Femur (tissue), 1 donor: ENCODE data around the gene ST6GALNAC6.

ENCODE experiments used
- DNase-seq: peaks from one replicate; pipeline ENCODE4 v3.0.0-alpha.2; 2017

ST6GALNAC6 gene

GRCh38 chr9:127915801-127916719, 16.7 kb upstream of the ST6GALNAC6 start:
- peak; percentile 62 for DNase-seq

DNA sequence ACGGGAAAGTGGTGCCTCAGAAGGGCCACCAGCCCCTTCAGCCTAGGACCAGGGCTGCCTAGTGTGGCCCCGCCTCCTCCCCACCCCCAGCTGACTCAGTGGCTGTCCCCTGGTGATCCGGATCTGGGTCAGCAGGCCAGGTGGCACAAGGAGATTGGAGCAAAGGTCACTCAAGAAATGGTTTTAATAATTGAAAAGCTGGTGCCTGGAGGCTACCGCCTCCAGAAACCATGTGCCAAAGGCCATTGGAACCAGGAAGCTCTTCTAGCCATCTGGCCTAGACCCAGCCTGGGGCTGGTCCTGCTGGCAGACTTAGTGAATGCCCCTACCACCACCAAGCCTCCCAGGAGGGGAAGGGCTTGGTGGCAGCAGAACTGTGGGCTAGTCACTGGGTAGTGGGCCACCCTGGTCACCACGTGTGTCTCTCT, 15.9 kb upstream of the ST6GALNAC6 start:
- peak; percentile 30 for DNase-seq

DNA sequence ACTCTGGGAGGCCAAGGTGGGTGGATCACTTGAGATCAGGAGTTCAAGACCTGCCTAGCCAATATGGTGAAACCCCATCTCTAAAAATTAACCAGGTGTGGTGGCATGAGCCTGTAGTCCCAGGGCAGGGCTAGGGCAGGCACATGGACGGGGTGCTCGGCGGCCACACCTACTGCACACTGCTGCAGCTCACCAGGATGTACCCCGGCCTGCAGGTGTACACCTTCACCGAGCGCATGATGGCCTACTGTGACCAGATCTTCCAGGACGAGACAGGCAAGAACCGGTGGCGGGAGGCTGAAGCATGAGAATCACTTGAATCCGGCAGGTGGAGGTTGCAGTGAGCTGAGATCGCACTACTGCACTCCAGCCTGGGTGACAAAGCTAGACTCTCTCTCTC, 14.3 kb upstream of the ST6GALNAC6 start:
- peak; percentile 17 for DNase-seq

DNA sequence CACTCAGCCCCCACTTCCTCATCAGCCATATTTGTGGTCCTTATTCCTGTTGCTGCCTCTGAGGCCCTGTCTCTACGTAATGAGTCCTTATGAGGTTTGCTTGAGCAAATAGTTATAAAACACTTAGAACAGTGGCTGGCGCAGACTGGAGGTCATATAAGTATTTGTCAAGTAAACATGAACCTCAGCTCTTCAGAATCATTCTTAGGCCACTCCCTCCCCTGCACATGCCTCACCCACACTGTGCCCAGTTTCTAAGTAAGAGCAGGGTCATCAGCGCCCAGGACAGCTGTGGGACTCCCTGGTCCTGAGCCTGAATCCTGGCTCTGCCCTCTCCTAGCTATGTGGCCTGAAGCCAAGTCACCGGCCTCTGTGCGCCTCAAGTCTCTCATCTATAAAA, 13.5 kb upstream of the ST6GALNAC6 start:
- DNase-seq: peak; percentile 13

- DNase-seq: peak; percentile 10
These were observed 12.9 kb upstream of the ST6GALNAC6 start for GRCh38 chr9:127912296-127912695.

DNA sequence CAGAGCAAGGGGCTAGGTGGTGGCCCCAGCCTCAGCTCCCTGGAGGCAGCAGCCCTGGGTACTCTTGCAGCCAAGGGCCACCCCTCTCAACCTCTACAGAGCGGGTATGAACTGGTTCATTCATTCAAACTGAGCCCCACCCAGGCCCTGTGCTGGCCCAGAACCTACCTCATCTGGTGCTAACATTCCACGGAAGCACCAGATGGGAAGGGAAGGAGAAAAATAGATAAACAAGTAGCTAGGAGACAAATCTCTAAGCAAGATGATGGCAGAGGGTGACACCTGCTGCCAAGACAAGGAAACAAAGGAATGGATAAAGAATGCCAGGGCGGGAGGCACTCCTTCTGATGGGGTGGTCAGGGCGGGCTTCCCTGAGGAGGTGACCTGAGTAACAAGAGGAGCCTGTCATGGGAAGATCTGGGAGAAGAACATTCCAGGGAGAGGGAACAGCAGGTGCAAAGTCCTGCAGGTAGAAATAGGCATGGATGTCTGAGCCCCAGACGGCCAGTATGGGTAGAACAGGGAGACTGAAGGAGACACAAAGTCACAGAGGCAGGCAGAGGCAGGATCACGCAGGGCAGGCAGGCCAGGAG, 11.3 kb upstream of the ST6GALNAC6 start:
- peak; percentile 22 for DNase-seq

DNA sequence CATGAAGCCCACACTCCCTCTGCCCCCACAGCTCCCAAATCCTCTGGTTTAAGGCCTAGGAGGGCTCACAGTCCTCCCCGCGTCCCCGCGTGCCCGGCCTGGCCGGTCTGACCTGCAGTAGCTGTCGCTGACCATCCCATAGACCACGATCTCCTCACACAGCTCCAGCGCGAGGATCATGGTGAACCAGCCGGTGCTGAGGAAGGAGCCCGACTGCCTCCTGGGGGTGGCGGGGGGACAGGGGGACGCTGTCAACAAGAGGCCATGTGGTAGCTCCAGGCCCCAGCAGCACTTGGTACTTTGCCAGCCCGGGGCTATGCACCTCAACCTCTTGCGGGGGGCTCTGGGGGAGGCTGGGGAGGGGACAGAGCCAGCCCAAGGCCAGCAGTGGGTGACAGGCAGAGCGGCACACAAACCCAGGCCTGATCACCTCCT, 10.5 kb upstream of the ST6GALNAC6 start:
- DNase-seq: peak; percentile 15

DNA sequence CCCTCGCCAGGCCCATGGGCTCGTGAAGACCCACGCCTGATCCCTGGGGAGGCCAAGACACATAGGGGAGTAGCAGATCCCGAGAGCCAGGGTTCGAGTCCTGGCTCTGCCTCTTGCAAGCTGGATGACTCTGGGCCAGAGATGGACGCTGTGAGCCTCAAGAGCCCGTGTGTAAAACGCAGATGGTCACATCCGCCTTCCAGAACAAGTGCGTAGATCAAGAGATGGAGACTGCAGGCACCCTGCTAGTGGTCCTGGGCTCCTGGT, 9.2 kb upstream of the ST6GALNAC6 start:
- peak; percentile 10 for DNase-seq

GRCh38 chr9:127907867-127908659, 8.7 kb upstream of the ST6GALNAC6 start:
- peak; percentile 14 for DNase-seq

DNA sequence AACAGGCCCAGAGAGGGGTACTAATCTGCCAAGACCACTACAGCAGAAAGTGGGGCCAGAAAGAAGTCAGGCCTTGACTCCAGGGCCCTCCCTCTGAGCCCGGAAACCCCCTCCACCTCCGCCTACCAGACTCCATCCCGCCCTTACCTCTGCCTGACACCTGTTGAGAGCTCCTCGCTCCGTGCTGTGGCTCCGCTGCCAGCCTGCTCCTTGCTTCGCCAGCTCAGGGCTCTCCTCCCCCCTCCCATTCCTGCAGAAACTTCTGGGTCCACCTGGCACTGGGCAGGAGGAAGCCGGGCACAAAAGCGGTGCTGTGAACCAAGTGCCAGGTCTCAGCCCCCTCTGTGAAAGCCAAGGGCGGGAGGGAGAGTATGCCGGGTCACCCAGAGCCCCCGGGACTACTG, 6.4 kb upstream of the ST6GALNAC6 start:
- DNase-seq: peak; percentile 19

DNA sequence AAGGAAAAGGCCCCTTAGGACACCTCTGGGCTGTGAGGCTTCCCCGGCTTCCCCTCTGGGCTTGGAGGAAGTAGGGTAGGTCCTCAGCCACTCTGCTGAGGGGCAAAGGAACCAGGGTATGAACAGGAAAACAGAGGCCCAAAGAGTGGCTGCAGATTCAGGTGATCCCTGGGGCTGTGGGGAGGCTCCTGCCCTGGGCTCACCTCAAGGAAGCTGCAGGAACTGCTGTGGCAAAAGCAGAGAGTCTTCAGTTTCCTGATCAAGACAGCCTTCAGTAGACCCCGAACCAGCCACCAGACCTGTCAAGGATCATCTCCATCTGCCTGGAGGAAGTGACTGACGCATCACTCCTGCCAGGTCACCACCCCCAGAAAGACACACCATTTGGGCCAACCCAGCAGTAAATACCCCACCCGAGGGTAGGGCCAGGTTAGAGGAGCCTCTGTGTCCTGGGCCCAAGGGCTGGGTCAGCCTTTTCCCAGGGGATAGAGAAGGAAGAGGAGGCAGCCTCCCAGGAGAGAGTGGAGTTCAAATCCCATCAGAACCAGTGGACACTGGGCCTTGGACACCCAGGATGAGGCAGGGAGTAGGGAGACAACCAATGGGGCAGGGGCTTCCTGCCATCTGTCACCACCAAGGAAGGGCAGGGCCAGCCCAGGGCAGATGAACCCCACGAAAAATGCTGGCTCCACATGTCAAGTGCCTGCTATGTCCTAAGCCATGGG, 5.8 kb upstream of the ST6GALNAC6 start:
- DNase-seq: peak; percentile 24

- peak; percentile 71 for DNase-seq
These were observed 5.2 kb upstream of the ST6GALNAC6 start for GRCh38 chr9:127904561-127905003.

- DNase-seq: peak; percentile 83
These were observed 4.4 kb upstream of the ST6GALNAC6 start for GRCh38 chr9:127903557-127904475.

- peak; percentile 77 for DNase-seq
These were observed 823 bp downstream of the ST6GALNAC6 start for GRCh38 chr9:127898433-127899127.

DNA sequence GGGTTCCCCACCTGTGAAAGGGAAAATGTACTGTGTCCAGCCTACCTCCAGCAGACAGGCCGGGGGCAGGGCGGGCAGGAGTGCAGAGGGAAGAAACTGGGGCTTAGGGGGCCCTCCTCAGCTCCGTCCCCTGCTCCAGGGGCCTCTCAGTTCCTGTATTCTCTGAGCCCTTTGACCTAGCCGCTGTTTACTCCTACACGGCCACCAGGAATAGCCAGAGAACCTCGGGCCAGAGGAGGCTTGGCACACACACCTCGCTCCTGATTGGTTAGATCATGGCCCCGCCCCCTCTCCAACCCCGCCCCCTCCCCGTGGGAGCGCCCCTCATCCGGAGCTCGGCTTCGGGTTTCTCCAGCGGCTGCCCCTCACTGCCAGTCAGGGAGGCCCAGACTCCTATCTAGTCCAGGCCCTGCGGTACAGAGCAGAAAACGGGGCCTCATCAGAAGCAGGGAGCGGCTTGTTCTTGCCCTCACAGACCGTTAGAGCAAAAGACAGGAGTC, 2.2 kb downstream of the ST6GALNAC6 start:
- peak; percentile 93 for DNase-seq

GRCh38 chr9:127896395-127897192, 2.8 kb downstream of the ST6GALNAC6 start:
- DNase-seq: no peak

DNA sequence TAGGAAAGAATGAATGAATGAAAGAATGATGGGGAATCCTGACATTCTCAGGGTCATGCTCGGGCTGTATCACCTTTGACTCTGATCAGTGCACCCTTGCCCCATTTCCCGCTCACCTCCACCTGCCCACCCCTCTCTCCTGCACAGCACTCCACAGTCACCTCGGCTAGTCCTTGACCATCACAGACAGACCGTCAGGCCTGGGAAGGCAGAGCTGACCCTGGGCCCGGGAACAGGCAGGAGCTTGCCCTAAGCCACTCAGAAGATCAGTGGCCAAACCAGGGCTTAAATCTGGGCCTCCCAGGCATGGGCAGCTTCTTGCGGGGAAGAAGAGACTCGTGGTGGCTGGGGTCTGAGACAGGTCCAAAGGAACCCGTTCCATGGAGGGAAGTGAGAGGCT, 3.6 kb downstream of the ST6GALNAC6 start:
- DNase-seq: no peak

- DNase-seq: no peak
These were observed 6.0 kb downstream of the ST6GALNAC6 start for GRCh38 chr9:127893392-127893791.

DNA sequence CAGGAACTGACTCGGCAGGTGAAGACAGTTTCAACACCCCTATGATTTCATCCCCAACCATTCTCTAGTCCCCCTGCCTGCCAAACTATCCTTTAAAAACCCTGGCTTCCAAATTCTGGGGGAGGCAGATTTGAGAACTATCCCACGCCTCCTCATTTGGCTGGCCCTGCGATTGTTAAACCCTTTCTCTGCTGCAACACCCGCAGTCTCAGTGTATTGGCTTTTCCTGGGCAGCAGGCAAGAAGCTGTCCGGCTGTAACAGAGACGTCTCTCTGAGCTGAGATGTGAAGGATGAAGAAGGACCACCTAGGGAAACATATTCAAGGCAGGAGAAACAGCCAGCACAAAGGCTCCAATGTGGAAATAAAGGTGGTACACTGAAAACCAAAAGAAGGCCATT, 6.6 kb downstream of the ST6GALNAC6 start:
- DNase-seq: no peak

DNA sequence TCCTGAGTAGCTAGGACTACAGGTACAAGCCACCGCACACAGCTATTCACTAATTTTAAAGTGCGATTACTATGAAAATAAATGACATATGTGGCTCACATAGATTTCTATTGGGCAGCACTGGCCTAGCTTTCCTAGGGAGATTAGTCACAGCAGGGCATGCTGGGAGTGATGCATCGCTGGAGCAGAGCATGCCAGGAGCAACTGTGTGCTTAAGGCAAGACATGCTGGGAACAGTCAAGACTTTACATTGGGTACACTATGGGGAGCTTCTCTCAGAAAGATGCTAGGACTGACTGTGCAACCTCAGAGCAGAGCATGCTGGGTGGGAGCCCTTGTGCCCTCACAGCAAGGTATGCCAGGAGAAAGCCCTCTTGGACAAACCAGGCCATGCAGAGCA, 9.3 kb downstream of the ST6GALNAC6 start:
- DNase-seq: no peak
